Erythroblast (primary cell): ENCODE measurements around the gene ST8SIA6.

Experiments used
- GATA1 ChIP-seq: IDR thresholded peaks from 2 replicates; pipeline ENCODE4 v1.6.1; 2011; ENCODE audit warnings: low read depth, mild to moderate bottlenecking, control low read depth, low read length, moderate library complexity
- POLR2A ChIP-seq: IDR thresholded peaks from 2 replicates; pipeline ENCODE4 v1.6.1; 2011; ENCODE audit warnings: mild to moderate bottlenecking, low read length

- TF ChIP-seq POLR2A, result no peak
- TF ChIP-seq GATA1, result no peak
Measured at GRCh38 chr10:17453035-17453372, 1.4 kb downstream of the ST8SIA6 start.
